ENCODE data around the gene TRA2B. TPM values are rescaled to one million over a fixed set of nuclear protein-coding genes. Genes with fewer than 3 reads are reported as not detected.
A peak's percentile ranks its signal among the peaks of the same experiment; 100 is the strongest.

TRA2B gene
- total RNA-seq, 1 donor from 2014 or later = 120 TPM

GRCh38 chr3:185939721-185940120 is 1.9 kb upstream of the TRA2B start:
- no peaks in the 10 kb centered on the region for H3K36me3 ChIP-seq (ENCODE audit: insufficient read depth, low read length)
- peaks cover 25% of the 10 kb centered on the region for H4K20me1 ChIP-seq (ENCODE audit: insufficient read depth, low read length)
- H3K27me3 ChIP-seq (ENCODE audit: insufficient read depth, low read length) = peaks cover 2% of the 10 kb centered on the region
- H2AFZ ChIP-seq (ENCODE audit: low read depth, low read length) = no peak overlapping the region
- H3K27ac ChIP-seq (ENCODE audit: low read depth, low read length) = no peak overlapping the region
- H3K4me2 ChIP-seq (ENCODE audit: low read length) = no peak overlapping the region
- no peaks in the 10 kb centered on the region for H3K9me3 ChIP-seq (ENCODE audit: insufficient read depth, low read depth, low read length)
- DNase-seq (ENCODE audit: low read depth) = no peak
- peaks cover 32% of the 10 kb centered on the region for H3K79me2 ChIP-seq (ENCODE audit: insufficient read depth, low read length)
- no peak overlapping the region for H3K27ac Mint-ChIP-seq (ENCODE audit: unreplicated experiment)
- TF ChIP-seq EZH2 (IDR thresholded peaks at IDR 0.05; ENCODE audit: insufficient read depth, low read length) (no peak), CTCF (IDR thresholded peaks at IDR 0.05; ENCODE audit: insufficient read depth, low read depth, low read length) (no peak)
- H3K4me1 Mint-ChIP-seq (ENCODE audit: low read depth, unreplicated experiment) = no peaks in the 10 kb centered on the region
- no peaks in the 10 kb centered on the region for H3K36me3 Mint-ChIP-seq (ENCODE audit: low read depth, unreplicated experiment)
- H3K4me3 Mint-ChIP-seq (ENCODE audit: unreplicated experiment) = no peak overlapping the region
- H3K4me1 ChIP-seq (ENCODE audit: insufficient read depth, low read length) = peaks cover 13% of the 10 kb centered on the region
- H3K9ac ChIP-seq (ENCODE audit: low read length) = no peak overlapping the region
- peaks cover 3% of the 10 kb centered on the region for H3K27me3 Mint-ChIP-seq (ENCODE audit: low read depth, unreplicated experiment)
- no peaks in the 10 kb centered on the region for H3K9me3 Mint-ChIP-seq (ENCODE audit: unreplicated experiment)
- no peak for FAIRE-seq
- H3K4me3 ChIP-seq (ENCODE audit: insufficient read depth, low read depth, low read length) = no peak overlapping the region

- H3K9me3 ChIP-seq (ENCODE audit: insufficient read depth, low read depth, low read length) = no peaks in the 10 kb centered on the region
- peaks cover 52% of the 10 kb centered on the region for H4K20me1 ChIP-seq (ENCODE audit: insufficient read depth, low read length)
- Mint-ChIP-seq H3K9me3 (ENCODE audit: unreplicated experiment) (no peaks in the 10 kb centered on the region), H3K27me3 (ENCODE audit: low read depth, unreplicated experiment) (no peaks in the 10 kb centered on the region), H3K4me3 (ENCODE audit: unreplicated experiment) (peak overlapping the region; percentile 99), H3K36me3 (ENCODE audit: low read depth, unreplicated experiment) (no peaks in the 10 kb centered on the region), H3K4me1 (ENCODE audit: low read depth, unreplicated experiment) (peaks cover 17% of the 10 kb centered on the region), H3K27ac (ENCODE audit: unreplicated experiment) (peak overlapping the region; percentile 99)
- H3K27ac ChIP-seq (ENCODE audit: low read depth, low read length) = peak overlapping the region; percentile 99
- FAIRE-seq (no peak), DNase-seq (ENCODE audit: low read depth) (peak; percentile 65)
- TF ChIP-seq EZH2 (IDR thresholded peaks at IDR 0.05; ENCODE audit: insufficient read depth, low read length) (no peak), CTCF (IDR thresholded peaks at IDR 0.05; ENCODE audit: insufficient read depth, low read depth, low read length) (no peak)
- no peak overlapping the region for H2AFZ ChIP-seq (ENCODE audit: low read depth, low read length)
- peaks cover 2% of the 10 kb centered on the region for H3K27me3 ChIP-seq (ENCODE audit: insufficient read depth, low read length)
- H3K9ac ChIP-seq (ENCODE audit: low read length) = peak overlapping the region; percentile 100
- H3K4me3 ChIP-seq (ENCODE audit: insufficient read depth, low read depth, low read length) = peak overlapping the region; percentile 100
- H3K4me2 ChIP-seq (ENCODE audit: low read length) = peak overlapping the region; percentile 91
- peaks cover 59% of the 10 kb centered on the region for H3K79me2 ChIP-seq (ENCODE audit: insufficient read depth, low read length)
- H3K4me1 ChIP-seq (ENCODE audit: insufficient read depth, low read length) = peaks cover 19% of the 10 kb centered on the region
- H3K36me3 ChIP-seq (ENCODE audit: insufficient read depth, low read length) = no peaks in the 10 kb centered on the region
Observed at GRCh38 chr3:185936814-185937688, 763 bp downstream of the TRA2B start.

GRCh38 chr3:185936273-185936629 is 1.6 kb downstream of the TRA2B start:
- peaks cover 67% of the 10 kb centered on the region for H3K79me2 ChIP-seq (ENCODE audit: insufficient read depth, low read length)
- H3K36me3 Mint-ChIP-seq (ENCODE audit: low read depth, unreplicated experiment) = no peaks in the 10 kb centered on the region
- FAIRE-seq = no peak

More at GRCh38 chr3:185936273-185936629, 1.6 kb downstream of the TRA2B start:
- no peak for TF ChIP-seq EZH2 (IDR thresholded peaks at IDR 0.05; ENCODE audit: insufficient read depth, low read length)
- TF ChIP-seq CTCF (IDR thresholded peaks at IDR 0.05; ENCODE audit: insufficient read depth, low read depth, low read length) = no peak
- H4K20me1 ChIP-seq (ENCODE audit: insufficient read depth, low read length) = peaks cover 60% of the 10 kb centered on the region
- peaks cover 25% of the 10 kb centered on the region for H3K4me1 ChIP-seq (ENCODE audit: insufficient read depth, low read length)
- no peaks in the 10 kb centered on the region for H3K9me3 Mint-ChIP-seq (ENCODE audit: unreplicated experiment)
- peak overlapping the region; percentile 100 for H3K4me3 ChIP-seq (ENCODE audit: insufficient read depth, low read depth, low read length)
- H3K9me3 ChIP-seq (ENCODE audit: insufficient read depth, low read depth, low read length) = no peaks in the 10 kb centered on the region
- H3K4me1 Mint-ChIP-seq (ENCODE audit: low read depth, unreplicated experiment) = peaks cover 24% of the 10 kb centered on the region
- H3K27me3 ChIP-seq (ENCODE audit: insufficient read depth, low read length) = no peaks in the 10 kb centered on the region
- peak overlapping the region; percentile 99 for H3K27ac ChIP-seq (ENCODE audit: low read depth, low read length)
- H3K9ac ChIP-seq (ENCODE audit: low read length) = peak overlapping the region; percentile 100
- H3K27me3 Mint-ChIP-seq (ENCODE audit: low read depth, unreplicated experiment) = no peaks in the 10 kb centered on the region
- no peak for DNase-seq (ENCODE audit: low read depth)
- H3K36me3 ChIP-seq (ENCODE audit: insufficient read depth, low read length) = no peaks in the 10 kb centered on the region
- peak overlapping the region; percentile 99 for H3K27ac Mint-ChIP-seq (ENCODE audit: unreplicated experiment)
- H2AFZ ChIP-seq (ENCODE audit: low read depth, low read length) = no peak overlapping the region
- peak overlapping the region; percentile 91 for H3K4me2 ChIP-seq (ENCODE audit: low read length)
- peak overlapping the region; percentile 99 for H3K4me3 Mint-ChIP-seq (ENCODE audit: unreplicated experiment)

Measured in astrocyte (in vitro differentiated cells and primary cell).